ENCODE results near the gene TAGLN2.

The TAGLN2 gene

DNA sequence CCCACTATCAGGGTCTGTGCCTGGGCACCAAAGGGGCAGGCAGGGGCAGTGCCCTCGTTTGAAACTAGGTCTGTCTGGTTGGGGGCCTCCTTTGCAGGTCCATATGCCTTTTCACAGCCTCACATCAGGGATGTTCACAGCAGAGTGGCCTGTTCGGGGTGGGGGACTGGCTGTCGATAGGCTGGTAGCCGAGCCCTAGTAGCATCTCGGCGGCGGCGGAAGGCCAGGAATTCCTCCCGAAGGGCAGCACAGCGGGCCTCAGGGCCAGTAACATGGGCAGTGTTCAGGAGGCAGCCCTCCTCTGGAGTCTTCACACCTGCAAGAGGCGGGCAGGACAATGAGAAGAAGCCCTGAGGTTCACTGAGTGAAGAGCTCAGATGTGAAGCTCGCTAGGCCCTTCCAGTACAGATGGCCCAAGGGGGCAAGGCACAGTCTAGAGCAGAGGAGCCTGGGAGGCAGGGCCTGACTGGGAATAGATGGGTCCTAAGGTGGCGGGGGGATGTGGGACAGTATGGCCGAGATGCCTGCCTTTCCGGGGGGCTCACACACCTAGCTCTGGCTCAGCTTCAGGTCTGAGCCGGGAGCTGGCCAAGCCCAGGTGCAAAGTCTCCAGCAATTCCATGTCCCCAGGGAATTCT is 2.0 kb upstream of the TAGLN2 start:
- H3K27ac ChIP-seq = peak overlapping the region in 1 of 21 experiments; percentile 70
- no peak overlapping the region for H3K4me3 ChIP-seq

DNA sequence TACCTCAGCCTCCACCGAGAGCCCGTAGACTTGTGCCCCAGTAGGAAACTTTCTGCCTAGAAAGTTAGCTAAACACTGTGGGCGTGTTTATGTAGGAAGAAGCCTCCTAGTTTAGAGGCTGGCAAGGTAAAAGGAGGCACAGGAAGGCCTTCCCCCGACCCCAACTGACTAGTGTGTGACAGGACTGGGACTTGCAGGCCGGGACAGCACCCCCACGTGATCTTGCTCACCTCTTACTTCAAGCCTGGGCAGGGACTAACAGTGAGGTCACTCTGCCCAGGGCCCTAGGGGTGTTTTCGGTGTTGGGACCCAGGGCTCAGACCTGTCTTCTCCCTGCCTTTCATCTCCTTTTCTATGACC is 392 bp upstream of the TAGLN2 start:
- Histone ChIP-seq H3K27ac (peak overlapping the region in 20 of 21 experiments; percentile 89 to 100 (median 99)), H3K4me3 (peak overlapping the region; percentile 68 to 100 (median 86))

DNA sequence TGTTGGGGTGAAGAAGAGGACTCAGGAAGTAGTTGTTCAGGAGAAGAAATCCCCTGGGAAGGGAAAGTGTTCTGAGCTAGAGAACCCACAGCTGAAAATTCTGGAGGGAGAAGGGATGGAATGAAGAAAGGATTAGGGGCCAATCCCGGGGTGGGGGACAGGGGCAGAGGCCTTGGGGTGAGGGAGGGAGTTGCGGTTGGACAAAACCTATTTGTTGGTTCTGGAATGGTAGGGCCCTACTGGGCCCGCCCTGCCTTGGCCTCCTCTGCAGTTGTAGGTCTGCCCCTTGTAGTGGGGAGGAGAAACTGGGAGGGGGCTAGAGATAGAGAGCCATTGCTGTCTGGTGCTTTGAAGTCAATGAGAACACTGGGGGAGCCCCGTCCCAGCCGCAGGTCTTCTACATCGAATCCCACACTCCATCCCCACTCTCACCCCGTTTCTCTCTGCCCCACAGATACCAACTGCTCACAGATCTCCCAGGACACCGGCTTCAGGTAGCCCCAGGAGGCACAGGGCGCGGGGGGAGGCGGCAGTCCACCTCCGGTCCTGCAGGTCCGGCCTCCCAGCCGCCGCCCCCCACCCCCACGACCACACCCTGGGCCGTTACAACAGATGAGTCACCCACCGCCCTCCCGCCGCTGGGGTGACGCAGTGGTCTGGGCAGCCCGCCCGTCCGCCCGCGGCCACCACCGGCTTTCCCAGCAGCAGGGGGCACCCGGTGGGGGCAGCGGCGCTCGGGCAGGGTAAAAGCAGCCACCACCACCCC is 1.1 kb downstream of the TAGLN2 start:
- Histone ChIP-seq H3K27ac (peak overlapping the region; percentile 89 to 100 (median 99)), H3K4me3 (peak overlapping the region; percentile 68 to 100 (median 86))

DNA sequence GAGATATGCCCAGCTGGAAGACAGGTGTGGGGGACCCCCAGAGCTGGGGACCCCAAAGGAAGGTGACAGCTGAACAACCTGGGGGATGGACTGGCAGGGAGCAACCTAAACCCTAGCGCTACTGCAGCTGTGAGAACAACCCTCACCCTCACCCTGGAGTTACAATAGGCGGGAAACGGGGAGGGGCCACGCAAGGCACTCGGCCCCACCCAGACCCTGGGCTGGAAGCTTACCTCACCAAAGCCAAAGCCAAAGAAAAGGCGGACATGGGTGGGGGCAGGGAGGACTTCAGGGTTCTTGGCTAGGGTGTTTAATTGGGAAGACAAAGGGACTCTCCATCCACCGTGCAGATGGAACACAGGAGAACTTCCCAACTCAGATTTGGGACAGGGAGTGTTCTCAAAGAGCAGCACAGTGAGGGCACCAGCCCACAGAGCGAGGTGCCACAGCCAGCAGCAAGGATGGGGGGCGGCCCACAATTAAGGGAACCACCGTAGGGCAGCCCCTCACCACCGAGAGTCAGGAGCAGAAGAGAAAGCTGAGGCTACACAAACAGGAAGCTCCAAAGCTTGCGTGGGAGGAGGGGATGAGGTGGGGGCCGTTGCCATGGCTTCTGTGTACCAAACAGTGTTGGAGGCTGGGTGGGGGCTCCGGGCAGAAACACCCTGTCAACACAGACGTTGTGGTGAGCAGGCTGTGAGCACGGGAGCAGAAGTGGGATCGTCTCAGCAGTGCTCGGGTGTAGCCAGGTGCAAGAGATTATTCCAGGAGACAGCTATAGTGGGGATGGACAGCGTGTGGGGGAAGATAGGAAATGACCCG is 1.9 kb downstream of the TAGLN2 start:
- peak overlapping the region; percentile 68 to 100 (median 86) for H3K4me3 ChIP-seq
- peak overlapping the region; percentile 89 to 100 (median 99) for H3K27ac ChIP-seq

GRCh38 chr1:159922511-159923202 is 2.6 kb downstream of the TAGLN2 start:
- H3K27ac ChIP-seq = peak overlapping the region; percentile 55 to 100 (median 99)

DNA sequence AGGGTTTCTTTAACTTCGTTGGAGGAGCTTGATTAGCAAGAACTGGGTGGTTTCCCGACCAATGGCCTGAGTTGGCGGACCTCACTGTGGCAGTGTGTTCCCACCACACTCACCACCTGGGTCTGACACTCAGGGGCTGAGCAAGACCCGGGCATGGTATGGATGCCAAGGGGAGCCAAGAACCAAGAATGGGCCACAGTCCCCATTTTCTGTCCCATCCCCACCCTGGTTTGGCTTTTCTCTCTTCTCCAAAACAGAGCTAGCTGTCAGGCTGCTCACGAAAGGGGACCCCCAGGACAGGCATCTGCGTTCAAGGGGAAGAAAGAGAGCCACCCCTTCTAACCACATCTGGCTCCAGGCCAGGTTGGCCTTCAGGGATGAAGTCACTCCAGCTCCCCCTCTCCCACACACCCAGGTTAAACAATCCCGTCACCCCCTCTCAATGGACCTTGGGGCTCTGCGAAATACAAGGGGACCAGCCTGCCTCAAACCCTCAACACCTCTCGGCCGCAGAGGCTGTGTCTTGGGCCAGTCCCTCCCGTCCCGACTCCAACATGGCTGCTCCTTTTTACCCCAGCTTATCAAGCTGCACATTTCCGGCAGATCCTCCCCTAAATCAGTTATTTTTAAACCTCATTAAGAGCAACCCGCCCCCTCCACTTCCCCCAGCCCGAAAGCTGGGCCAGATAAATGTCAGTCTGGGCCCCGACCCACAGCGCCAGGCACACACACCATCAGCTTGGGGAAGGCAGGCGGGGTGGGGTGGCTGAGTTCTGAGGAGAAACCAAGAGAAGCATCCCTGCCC is 3.4 kb downstream of the TAGLN2 start:
- peak overlapping the region; percentile 16 to 100 (median 99) for H3K27ac ChIP-seq
- peak overlapping the region; percentile 68 to 100 (median 86) for H3K4me3 ChIP-seq

More at GRCh38 chr1:159922511-159923202, 2.6 kb downstream of the TAGLN2 start:
- peak overlapping the region; percentile 68 to 100 (median 86) for H3K4me3 ChIP-seq

- Histone ChIP-seq H3K27ac (peak overlapping the region in 20 of 21 experiments; percentile 16 to 100 (median 99)), H3K4me3 (peak overlapping the region in 2 of 7 experiments; percentile 71 to 99)
These were observed 4.1 kb downstream of the TAGLN2 start for GRCh38 chr1:159921251-159921650.

- Histone ChIP-seq H3K27ac (peak overlapping the region in 4 of 21 experiments; percentile 32 to 100 (median 99)), H3K4me3 (no peak overlapping the region)
These were observed 4.7 kb downstream of the TAGLN2 start for GRCh38 chr1:159920651-159921050.

DNA sequence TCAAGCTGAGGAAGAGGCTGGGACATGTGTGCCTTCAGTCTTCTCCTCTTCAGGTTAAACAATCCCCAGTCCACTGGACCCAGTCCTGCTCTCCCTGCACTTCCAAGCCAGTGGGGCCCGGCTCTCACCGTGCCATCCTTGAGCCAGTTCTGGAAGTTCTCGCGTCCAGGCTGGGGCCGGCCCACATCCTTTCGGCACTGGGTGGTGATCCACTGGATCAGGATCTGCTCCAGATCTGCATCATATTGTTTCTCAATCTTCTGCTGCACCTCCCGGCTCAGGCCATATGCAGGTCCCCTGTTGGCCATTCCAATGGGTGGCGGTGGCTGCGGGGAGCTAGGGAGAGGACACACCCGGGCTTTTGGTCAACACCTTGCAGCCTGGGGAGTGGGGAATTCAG is 5.1 kb downstream of the TAGLN2 start:
- peak overlapping the region in 3 of 21 experiments; percentile 29 to 99 (median 35) for H3K27ac ChIP-seq
- H3K4me3 ChIP-seq = no peak overlapping the region

GRCh38 chr1:159919236-159919865 is 6.0 kb downstream of the TAGLN2 start:
- H3K4me3 ChIP-seq = no peak overlapping the region
- peak overlapping the region in 3 of 21 experiments; percentile 35 to 54 (median 36) for H3K27ac ChIP-seq

DNA sequence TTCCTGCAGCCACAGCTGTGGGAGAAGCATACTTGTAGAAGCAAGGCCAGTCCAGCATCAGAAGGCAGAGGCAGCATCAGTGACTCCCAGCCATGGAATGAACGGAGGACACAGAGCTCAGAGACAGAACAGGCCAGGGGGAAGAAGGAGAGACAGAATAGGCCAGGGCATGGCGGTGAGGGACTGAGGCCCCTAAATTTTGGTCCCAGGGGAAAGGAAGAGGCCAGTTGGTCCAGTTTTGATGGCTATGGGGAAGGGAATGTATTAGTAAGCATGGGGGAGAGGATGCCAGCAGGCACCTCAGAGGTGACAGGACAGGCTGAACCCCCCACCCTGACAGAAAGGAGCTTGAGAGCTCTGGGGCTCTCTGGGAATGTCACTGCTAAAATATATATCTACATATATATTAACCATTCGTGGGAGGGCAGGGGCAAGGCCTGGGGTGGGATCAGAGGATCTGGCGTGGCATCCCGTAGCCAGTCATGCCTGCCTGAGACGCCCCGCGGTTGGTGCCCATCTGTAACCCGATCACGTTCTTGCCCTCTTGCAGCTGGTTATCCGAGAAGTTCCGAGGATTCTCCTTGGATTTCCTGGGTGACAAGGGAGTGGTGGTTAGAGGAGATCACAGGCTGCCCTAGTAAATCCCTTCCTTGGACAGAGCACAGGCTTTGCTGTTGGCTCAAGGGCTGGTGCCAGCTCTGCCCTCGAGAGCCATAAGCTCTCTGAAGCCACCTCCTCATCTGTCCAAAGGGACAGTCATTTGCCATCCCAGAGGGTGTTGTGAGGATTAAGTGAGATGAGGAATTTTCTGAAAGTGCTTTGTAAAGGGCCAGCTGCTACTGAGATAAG is 6.7 kb downstream of the TAGLN2 start:
- Histone ChIP-seq H3K27ac (peak overlapping the region in 7 of 21 experiments; percentile 3 to 47 (median 20)), H3K4me3 (no peak overlapping the region)

GRCh38 chr1:159917533-159918351 is 7.6 kb downstream of the TAGLN2 start:
- H3K27ac ChIP-seq = peak overlapping the region in 9 of 21 experiments; percentile 2 to 70 (median 37)
- H3K4me3 ChIP-seq = no peak overlapping the region

- no peak overlapping the region for H3K4me3 ChIP-seq
- peak overlapping the region in 14 of 21 experiments; percentile 2 to 70 (median 38) for H3K27ac ChIP-seq
These were observed 8.9 kb downstream of the TAGLN2 start for GRCh38 chr1:159916242-159917051.

DNA sequence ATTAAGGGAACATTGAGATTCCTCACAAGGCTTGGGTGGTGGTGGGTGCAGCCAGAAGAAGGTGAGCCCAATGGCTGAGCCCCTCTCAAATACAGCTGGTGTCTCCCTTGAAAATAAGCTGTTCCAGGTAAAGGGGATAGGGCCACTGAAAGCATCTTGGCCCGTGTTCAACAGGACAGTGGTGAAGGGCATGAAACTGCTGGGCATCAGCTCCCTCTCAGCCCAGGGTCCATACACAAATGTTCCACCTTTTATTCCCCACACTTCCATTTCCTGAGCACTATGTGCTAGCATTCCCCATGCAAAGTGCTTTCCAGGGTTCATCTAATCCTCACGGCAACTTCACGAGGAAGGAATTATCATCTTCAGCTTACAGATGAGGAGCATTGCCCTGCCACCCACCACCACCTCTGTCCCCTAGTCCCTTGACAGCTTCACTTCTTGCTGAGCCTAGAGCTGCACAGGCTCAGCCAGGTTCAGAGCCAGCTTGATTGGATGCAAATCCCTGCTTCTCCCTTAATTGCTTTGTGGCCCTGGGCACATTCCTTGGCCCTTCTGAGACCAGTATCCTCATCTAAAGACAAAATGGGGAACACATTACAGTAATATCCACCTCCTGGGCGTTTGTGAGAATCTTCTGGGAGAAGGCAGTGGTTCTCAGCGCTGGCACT is 9.6 kb downstream of the TAGLN2 start:
- no peak overlapping the region for H3K4me3 ChIP-seq
- H3K27ac ChIP-seq = peak overlapping the region in 11 of 21 experiments; percentile 15 to 63 (median 34)
